Measurements from ENCODE around the gene LRRC56.

DNA sequence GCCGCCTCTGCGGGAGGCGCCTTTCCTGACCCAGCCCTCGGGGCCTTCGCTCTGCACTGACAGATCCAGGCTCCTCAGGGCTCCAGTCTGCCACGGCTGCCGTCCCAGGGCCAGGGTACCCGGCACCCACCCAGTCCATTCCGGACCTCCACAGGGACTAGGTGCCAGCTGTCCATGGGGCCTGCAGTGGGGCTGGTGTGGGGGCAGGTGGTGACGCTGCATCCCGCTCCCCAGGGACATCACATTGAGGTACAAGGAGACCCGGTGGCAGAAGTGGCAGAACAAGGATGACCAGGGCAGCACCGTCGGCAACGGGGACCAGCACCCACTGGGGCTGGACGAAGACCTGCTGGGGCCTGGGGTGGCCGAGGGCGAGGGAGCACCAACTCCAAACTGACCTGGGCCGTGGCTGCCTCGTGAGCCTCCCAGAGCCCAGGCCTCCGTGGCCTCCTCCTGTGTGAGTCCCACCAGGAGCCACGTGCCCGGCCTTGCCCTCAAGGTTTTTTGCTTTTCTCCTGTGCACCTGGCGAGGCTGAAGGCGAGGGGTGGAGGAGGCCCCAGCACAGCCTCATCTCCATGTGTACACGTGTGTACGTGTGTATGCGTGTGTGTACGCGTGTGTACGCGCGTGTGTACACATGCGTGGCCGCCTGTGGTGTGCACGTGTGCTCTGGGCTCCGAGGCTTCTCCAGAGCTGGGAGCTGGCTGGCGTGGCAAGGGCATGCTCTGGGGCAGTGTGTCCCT lies 47.0 kb upstream of the LRRC56 start:
- TF ChIP-seq, protein P1, sequence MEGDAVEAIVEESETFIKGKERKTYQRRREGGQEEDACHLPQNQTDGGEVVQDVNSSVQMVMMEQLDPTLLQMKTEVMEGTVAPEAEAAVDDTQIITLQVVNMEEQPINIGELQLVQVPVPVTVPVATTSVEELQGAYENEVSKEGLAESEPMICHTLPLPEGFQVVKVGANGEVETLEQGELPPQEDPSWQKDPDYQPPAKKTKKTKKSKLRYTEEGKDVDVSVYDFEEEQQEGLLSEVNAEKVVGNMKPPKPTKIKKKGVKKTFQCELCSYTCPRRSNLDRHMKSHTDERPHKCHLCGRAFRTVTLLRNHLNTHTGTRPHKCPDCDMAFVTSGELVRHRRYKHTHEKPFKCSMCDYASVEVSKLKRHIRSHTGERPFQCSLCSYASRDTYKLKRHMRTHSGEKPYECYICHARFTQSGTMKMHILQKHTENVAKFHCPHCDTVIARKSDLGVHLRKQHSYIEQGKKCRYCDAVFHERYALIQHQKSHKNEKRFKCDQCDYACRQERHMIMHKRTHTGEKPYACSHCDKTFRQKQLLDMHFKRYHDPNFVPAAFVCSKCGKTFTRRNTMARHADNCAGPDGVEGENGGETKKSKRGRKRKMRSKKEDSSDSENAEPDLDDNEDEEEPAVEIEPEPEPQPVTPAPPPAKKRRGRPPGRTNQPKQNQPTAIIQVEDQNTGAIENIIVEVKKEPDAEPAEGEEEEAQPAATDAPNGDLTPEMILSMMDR (IDR thresholded peaks at IDR 0.05; ENCODE audit: poor library complexity), result no peak
- TF ChIP-seq EZH2 (IDR thresholded peaks at IDR 0.05; ENCODE audit: borderline replicate concordance), result no peak
- no peak for TF ChIP-seq EZH2phosphoT487 (IDR thresholded peaks at IDR 0.05; ENCODE audit: low read depth, severe bottlenecking, unreplicated experiment)

Measured in hepatocyte (in vitro differentiated cells).